ENCODE data around the gene MAD1L1.
A peak's percentile ranks its signal among the peaks of the same experiment; 100 is the strongest.

The MAD1L1 gene

DNA sequence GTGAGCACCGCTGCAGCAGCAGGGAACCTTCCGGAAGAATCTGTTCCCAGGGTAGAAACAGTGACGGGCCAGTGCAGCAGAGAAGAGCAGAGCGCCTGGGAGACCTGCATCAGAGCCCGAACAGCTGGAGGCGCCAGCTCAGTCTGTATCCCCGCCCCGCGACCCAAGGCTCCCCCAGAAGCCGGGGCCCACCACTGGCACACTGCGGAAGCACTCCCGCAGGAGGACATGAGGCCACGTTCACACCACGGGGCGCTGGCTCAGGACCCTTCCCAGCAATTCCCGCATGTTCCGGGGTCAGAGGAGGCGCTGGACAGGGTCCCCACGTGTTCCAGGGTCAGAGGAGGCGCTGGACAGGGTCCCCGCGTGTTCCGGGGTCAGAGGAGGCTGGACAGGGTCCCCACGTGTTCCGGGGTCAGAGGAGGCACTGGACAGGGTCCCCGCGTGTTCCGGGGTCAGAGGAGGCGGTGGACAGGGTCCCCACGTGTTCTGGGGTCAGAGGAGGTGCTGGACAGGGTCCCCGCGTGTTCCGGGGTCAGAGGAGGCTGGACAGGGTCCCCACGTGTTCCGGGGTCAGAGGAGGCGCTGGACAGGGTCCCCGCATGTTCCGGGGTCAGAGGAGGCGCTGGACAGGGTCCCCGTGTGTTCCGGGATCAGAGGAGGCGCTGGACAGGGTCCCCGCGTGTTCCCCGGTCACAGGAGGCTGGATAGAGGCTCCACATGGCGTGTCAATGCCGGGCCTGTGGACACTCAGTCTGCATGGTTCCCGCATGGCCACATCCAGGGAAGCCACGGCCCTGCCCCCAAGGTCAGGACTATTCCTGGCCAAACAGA, 117.6 kb downstream of the MAD1L1 start:
- Mint-ChIP-seq H3K27me3 (no peaks in the 10 kb centered on the region), H3K4me1 (peaks cover 35% of the 10 kb centered on the region), H3K27ac (no peak overlapping the region), H3K36me3 (peaks cover 1% of the 10 kb centered on the region), H3K4me3 (no peak overlapping the region), H3K9me3 (no peaks in the 10 kb centered on the region)

DNA sequence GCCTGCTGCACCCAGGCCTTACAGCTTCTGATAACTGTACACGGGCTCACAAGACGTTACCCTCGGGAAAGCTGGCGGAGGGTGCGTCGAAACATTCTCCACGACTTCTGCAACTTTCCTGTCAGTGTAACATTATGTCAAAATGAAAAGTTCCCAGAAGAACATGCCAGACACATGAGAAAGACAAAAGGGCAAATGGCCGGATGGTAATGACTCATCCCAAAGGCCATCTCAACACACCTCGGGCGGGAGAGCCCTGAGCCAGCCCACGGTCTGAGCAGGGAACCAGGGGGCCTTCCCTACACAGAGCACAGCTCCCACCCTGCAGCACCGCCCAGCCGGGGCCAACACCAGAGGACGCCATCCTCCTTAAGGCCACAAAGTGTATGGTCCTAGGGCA, 118.7 kb downstream of the MAD1L1 start:
- Mint-ChIP-seq H3K4me3 (no peak overlapping the region), H3K9me3 (no peaks in the 10 kb centered on the region), H3K4me1 (peaks cover 33% of the 10 kb centered on the region), H3K27me3 (no peaks in the 10 kb centered on the region), H3K36me3 (peaks cover 3% of the 10 kb centered on the region), H3K27ac (no peak overlapping the region)

DNA sequence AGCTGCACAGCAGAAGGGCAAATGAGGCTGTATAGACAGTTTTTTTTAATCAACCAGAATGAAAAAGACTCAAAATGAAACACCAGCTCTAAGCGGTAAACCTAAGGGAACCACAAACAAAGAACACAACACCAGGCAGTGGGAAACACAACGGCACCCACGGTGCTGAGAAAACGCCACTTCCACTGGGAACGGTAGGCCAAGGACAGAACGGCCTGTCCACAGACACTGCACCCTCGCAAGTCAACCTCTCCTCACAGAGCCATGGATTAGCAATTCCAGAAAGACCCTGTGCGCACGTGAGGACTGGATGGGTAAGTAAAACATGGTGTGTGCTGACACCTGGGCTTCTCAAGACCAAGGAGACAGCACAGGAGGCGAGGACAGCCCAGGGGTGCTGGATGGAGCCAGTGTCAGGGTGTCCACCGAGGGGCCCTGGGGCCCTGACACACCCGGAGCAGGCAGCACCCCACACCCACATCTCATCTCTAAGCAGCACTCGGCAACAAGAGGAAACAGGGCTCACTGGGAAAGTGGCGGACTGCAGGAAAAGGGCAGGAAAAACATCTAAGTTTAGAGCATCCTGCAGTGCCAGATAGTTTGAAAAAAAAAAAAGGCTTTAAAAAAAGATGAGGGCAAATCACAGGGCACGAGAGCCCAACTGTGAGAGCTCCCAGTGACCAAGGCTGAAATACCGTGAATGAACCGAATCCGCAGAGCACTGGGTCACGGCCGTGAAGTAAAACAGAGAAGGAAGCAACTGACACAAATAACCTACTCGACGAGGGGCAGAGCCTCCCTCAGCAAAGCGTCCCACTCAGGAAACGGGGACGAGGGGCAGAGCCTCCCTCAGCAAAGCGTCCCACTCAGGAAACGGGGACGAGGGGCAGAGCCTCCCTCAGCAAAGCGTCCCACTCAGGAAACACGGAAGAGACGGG, 120.2 kb downstream of the MAD1L1 start:
- peaks cover 33% of the 10 kb centered on the region for H3K4me1 Mint-ChIP-seq
- no peaks in the 10 kb centered on the region for H3K27me3 Mint-ChIP-seq
- H3K36me3 Mint-ChIP-seq, result peaks cover 3% of the 10 kb centered on the region
- H3K27ac Mint-ChIP-seq, result no peak overlapping the region
- no peaks in the 10 kb centered on the region for H3K9me3 Mint-ChIP-seq
- H3K4me3 Mint-ChIP-seq, result peak overlapping the region; percentile 40

DNA sequence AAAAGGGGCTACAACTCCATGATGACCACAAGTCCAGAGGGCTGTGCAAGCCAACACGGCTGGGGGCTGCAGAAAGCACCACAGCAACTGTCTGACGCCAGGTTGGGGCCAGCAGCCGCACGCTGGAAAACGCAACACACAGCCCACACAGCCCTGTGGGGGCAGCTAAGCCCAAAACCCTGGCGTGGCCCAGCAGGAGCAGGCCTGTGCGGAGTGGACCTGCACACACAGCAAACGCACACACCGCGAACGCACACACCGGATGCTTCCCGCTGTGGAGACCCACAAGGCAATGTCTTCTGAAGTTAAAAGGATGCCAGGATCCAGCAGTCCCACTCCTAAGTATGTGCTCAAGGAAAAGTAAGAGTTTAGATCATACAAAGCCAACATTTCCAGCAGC, 121.2 kb downstream of the MAD1L1 start:
- peaks cover 33% of the 10 kb centered on the region for H3K4me1 Mint-ChIP-seq
- peaks cover 3% of the 10 kb centered on the region for H3K36me3 Mint-ChIP-seq
- H3K27me3 Mint-ChIP-seq, result no peaks in the 10 kb centered on the region
- H3K9me3 Mint-ChIP-seq, result no peaks in the 10 kb centered on the region
- no peak overlapping the region for H3K27ac Mint-ChIP-seq
- no peak overlapping the region for H3K4me3 Mint-ChIP-seq

DNA sequence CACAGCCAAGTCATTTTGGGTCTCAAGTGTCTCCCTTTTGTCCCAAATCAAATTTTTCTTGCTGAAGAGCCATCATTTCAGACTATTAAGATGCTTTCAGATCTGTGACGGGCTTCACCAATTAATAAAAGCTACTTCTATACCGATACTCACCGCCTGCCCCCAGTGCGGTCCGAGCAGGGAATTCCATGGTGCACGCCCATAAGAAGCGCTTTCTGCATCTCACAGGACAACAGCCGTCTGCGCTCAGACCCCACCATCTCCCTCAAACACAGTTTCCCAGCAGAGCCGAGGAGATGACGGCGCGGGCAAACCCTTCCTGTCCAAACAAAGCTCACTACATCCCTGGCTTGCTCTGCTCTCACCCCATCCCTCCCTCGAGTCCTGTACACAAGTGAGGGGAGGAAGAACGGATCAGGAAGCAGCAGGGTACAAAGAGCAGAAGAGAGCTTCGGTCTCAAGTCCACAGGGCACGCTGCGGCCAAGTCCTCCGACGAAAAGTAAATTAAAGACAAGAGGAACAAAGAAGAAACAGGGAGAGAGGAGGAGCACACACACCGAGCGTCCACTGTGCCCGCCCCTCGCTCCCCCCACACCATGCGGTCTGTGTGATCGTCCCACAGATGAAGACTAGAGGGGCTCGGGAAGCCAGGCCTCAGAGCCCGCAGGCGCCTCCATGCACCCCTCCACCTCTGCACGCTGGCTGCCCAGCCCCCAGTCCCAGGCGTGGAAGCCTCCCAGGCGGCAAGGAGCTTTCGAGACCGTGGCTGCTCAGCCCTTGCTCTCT, 121.9 kb downstream of the MAD1L1 start:
- peaks cover 3% of the 10 kb centered on the region for H3K36me3 Mint-ChIP-seq
- no peaks in the 10 kb centered on the region for H3K27me3 Mint-ChIP-seq
- H3K9me3 Mint-ChIP-seq, result no peaks in the 10 kb centered on the region
- H3K27ac Mint-ChIP-seq, result peak overlapping the region; percentile 81
- H3K4me1 Mint-ChIP-seq, result peaks cover 33% of the 10 kb centered on the region
- H3K4me3 Mint-ChIP-seq, result peak overlapping the region; percentile 63

DNA sequence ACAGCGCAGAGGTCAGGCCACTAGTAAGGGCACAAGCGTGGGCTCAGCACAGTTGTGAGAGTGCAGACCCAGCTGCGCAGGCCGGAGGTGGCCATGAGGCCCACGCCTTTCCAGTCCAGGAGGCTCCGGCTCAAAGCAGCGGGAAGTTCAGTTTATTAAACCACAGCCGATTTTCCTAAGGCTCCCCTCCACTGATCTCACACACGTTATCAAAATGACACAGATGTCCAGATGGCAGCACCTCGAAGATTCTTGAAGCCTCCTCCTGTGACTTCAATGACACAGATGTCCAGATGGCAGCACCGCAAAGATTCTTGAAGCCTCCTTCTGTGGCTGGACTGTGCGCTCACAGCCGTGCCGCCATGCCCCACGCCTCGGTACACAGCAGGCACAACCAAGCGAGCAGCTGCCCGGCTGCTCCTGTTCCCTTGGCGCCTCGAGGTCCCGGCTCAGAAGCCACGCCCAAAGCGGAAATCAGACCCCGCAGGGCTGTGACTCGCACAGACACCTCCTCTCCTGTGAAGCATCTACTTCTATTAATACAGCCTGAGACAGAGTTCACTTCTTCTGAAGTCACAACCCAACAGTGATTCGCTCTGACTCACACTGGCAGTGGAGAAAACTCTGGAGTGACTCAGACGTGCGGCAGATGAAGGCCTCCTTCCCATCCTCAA, 122.7 kb downstream of the MAD1L1 start:
- H3K27me3 Mint-ChIP-seq, result no peaks in the 10 kb centered on the region
- H3K9me3 Mint-ChIP-seq, result no peaks in the 10 kb centered on the region
- H3K4me1 Mint-ChIP-seq, result peaks cover 35% of the 10 kb centered on the region
- peak overlapping the region; percentile 63 for H3K4me3 Mint-ChIP-seq
- H3K36me3 Mint-ChIP-seq, result peaks cover 3% of the 10 kb centered on the region
- H3K27ac Mint-ChIP-seq, result peak overlapping the region; percentile 81

DNA sequence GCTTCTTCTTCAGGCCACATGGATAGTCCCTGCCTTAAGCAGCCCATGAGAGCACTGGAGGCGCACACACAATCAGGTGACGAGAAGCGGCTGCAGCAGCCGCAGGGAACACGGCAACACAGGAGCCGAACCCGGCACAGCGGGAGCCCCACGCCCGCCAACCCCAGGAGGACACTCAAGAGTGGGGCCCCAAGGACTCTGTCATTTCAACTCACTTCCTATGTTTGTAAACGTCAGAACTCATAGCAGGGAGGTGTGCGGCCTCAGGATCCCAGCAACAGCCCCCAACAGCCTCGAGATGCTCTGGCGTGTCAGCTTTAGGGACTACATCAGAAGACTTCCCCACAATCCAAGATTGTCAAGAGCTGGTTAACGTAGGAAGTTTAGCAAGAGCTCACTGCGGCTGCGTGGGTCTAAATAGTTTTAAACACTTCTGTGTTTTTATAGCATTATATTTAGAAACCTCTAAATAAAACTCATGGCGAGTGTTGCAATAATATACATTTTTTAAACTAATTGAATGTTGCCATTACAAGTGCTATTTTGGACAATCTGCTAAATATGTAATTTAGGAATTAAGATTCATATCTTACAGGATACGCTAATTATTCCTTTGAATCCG, 123.4 kb downstream of the MAD1L1 start:
- H3K4me1 Mint-ChIP-seq, result peaks cover 42% of the 10 kb centered on the region
- no peaks in the 10 kb centered on the region for H3K9me3 Mint-ChIP-seq
- no peak overlapping the region for H3K27ac Mint-ChIP-seq
- H3K27me3 Mint-ChIP-seq, result no peaks in the 10 kb centered on the region
- H3K36me3 Mint-ChIP-seq, result peaks cover 3% of the 10 kb centered on the region
- H3K4me3 Mint-ChIP-seq, result no peak overlapping the region

DNA sequence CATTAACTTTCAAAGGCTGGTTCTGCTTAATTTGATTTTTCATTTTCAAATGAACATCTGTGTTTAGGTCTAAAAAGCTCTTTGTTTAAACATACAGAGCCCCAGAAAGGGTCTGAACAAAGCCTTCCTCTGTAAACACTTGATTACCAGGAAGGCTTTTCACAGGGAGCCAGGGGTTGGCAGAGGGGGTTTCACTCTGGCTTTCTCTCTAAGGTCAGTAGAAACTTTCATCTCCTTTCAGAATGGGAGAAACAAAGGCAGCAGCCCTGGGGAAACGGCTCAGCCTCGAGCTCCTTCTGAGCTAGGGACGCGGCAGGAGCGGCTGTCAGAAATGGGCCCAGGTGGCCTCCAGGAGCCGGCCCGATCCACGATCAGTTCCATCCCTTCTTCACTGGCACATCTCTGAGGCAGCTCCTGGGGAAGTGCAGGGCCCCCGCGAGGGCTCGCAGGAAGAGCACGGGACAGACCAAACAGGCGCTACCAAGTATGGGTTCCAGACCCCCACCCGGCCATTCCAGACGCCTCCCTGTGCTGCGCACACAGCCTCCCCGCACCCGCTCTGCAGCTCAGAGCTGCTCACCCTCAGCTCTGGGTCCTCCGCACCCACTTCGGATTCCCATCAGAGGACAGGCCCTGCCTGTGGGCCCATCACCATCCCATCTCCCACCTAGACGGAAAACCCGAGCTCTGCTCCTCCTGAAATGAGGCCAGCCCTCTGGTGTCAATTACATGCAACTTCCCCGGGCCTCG, 124.1 kb downstream of the MAD1L1 start:
- Mint-ChIP-seq H3K9me3 (no peaks in the 10 kb centered on the region), H3K27me3 (no peaks in the 10 kb centered on the region), H3K4me3 (no peak overlapping the region), H3K27ac (no peak overlapping the region), H3K4me1 (peaks cover 47% of the 10 kb centered on the region), H3K36me3 (peaks cover 3% of the 10 kb centered on the region)

DNA sequence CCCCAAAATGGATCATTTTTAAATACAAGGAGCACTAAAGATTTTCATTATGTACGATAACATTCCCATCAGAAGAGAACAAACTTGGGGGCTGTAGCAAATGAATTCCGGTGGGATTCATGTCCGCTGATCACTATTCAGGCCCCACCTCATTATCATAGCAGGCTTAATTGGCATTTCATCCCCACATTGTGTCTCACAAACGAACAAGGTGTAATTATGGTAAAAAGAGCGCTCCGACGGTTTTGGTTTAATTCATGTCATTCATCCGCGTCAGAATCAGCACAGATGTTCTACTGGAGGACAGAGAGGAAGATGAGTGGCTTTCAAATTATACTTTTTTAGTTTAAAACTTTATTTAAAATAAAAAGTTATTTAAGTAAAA, 124.7 kb downstream of the MAD1L1 start:
- Mint-ChIP-seq H3K36me3 (peaks cover 3% of the 10 kb centered on the region), H3K4me3 (no peak overlapping the region), H3K4me1 (peaks cover 47% of the 10 kb centered on the region), H3K27ac (peak overlapping the region; percentile 53), H3K27me3 (no peaks in the 10 kb centered on the region), H3K9me3 (no peaks in the 10 kb centered on the region)

DNA sequence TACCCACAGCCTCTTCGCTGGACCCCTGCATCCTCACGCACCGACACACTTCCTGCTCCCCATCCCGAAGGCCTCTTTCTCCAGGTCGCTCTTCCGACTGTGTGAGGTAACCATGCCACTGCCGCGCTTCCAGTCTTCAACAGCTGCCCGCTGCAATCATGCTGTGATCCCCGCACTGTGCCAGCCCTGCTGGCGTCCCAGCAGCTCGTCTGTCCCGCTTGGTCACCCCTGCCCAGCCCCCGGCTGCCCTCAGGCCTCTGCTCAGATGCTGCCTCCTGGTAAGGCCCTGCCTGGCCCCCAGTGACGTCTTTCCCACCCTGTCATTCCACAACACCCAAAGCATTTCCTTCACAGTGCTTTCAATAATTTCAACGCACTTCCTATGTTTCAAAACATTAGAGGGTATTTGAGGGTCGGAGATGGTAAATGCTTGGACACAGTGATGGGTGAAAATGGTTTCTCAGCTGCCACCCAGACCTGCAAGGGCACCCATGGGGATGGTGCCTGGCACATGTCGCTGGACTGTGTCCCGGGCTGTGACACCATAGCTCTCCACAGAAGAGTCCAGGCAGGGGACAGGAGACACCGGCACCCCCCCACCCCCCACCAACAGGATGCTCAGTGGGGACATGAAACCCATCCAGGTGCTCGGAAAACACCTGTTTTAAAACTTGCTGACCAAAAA, 125.2 kb downstream of the MAD1L1 start:
- Mint-ChIP-seq H3K9me3 (no peaks in the 10 kb centered on the region), H3K27me3 (no peaks in the 10 kb centered on the region), H3K36me3 (peaks cover 5% of the 10 kb centered on the region), H3K4me3 (no peak overlapping the region), H3K4me1 (peaks cover 44% of the 10 kb centered on the region), H3K27ac (no peak overlapping the region)

DNA sequence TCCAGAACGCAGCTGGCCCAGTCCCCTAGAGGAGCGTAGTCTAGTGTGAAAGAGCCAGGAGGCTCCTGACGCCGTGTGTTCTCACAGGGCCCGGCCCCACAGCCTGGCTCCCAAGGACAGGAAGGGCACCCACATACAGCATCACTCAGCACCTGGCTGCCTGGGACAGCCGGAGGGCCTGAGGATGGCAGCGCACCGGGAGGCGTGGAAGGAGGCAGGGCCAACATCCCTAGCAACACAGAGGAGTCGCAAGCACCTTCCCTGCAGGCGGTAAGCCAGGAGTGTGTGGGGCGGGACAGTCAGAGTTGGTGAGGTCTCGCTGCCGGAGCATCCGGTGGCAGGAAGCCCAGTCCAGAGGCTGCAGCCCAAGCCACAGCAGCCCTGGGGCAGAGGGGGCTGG, 125.8 kb downstream of the MAD1L1 start:
- Mint-ChIP-seq H3K36me3 (peaks cover 5% of the 10 kb centered on the region), H3K27ac (no peak overlapping the region), H3K4me3 (no peak overlapping the region), H3K9me3 (no peaks in the 10 kb centered on the region), H3K4me1 (peaks cover 42% of the 10 kb centered on the region), H3K27me3 (no peaks in the 10 kb centered on the region)

DNA sequence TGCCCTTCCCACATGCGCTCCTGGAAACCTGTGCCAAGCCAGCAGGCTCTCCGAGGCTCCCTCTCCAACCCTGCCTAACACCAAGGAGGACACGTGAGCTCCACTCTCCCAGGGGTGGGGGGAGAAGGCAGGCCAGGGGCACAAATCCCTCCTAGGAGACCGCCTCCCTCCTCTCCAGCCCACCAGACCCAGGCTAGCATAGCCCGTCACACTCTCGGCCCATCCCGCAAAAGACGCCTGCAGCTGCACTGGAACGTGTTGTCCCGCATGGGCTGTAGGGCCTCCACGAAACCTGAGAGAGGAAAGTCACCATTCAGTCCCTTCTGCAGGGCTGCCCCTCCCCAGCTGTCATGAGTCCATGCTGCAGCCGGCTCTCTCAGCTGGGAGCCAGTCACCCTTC, 126.3 kb downstream of the MAD1L1 start:
- Mint-ChIP-seq H3K4me1 (peaks cover 43% of the 10 kb centered on the region), H3K27me3 (no peaks in the 10 kb centered on the region), H3K36me3 (peaks cover 5% of the 10 kb centered on the region), H3K27ac (no peak overlapping the region), H3K4me3 (no peak overlapping the region), H3K9me3 (no peaks in the 10 kb centered on the region)

DNA sequence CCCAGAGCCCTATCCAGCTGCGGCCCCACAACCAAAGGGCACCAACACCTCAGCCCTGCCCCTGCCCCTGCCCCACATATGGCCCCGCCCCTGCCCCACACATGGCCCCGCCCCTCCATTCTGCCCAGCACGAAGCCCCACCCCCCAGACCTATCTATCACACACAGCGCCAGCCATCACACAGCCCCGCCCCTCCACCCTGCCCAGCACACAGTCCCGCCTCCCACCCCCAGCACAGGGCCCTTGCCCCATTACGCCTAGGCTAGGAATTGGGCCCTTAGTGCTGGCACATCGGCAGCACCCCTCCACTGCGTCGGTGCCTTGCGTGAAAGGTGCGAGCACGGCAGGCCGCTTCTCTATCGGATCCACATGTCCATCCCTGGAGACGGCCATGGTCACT, 126.8 kb downstream of the MAD1L1 start:
- Mint-ChIP-seq H3K27me3 (no peaks in the 10 kb centered on the region), H3K27ac (no peak overlapping the region), H3K36me3 (peaks cover 5% of the 10 kb centered on the region), H3K9me3 (no peaks in the 10 kb centered on the region), H3K4me1 (peaks cover 38% of the 10 kb centered on the region), H3K4me3 (no peak overlapping the region)

DNA sequence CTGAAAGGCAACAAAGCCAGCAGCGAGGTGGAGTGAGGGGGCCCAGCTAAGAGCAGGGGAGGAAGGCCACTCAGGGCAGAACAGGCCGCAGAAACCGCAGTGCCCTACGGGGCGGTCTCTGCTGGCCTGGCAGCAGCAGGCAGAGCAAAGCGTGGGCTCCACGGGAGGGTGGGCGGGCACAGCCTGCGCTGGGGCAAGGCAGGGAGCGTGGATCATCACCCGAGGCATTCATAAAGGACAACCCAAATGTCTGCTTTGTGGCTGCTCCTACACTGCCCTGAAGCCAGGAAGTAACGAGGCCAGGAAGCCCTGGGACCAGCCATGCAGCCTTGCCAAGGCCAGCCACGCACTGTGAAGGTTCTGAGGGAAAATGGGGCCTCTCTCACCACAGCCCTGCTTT, 127.5 kb downstream of the MAD1L1 start:
- H3K4me3 Mint-ChIP-seq, result no peak overlapping the region
- no peaks in the 10 kb centered on the region for H3K27me3 Mint-ChIP-seq
- peaks cover 5% of the 10 kb centered on the region for H3K36me3 Mint-ChIP-seq
- peaks cover 34% of the 10 kb centered on the region for H3K4me1 Mint-ChIP-seq
- H3K27ac Mint-ChIP-seq, result no peak overlapping the region
- H3K9me3 Mint-ChIP-seq, result no peaks in the 10 kb centered on the region

All from activated naive CD4-positive, alpha-beta T cell treated with anti-CD3 and anti-CD28 coated beads, Interleukin-2, amount 50 U/mL, for 24 hours (primary cell).